ENCODE data around the gene ARID3B. TPM values are rescaled to one million over a fixed set of nuclear protein-coding genes. Genes with fewer than 3 reads are reported as not detected.
A peak's percentile ranks its signal among the peaks of the same experiment; 100 is the strongest.

ARID3B gene
- total RNA-seq, 1 donor: 2.6 TPM

DNA sequence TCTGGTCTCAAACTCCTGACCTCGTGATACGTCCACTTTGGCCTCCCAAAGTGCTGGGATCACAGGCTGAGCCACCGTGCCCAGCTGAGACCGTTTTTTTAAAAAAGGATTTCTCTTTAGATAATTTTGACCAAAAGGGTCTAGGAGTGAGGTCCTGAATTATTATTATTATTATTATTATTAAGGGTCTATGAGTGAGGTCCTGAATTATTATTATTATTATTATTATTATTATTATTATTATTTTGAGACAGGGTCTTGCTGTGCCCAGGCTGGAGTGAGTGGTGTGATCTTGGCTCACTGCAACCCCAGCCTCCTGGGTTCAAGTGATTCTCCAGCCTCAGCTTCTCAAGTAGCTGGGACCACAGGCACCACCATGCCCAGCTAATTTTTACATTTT is 20.6 kb upstream of the ARID3B start:
- no peak for DNase-seq (ENCODE audit: low read depth)
- no peak for TF ChIP-seq CTCF (IDR thresholded peaks at IDR 0.05; ENCODE audit: insufficient read depth, low read depth, low read length)

DNA sequence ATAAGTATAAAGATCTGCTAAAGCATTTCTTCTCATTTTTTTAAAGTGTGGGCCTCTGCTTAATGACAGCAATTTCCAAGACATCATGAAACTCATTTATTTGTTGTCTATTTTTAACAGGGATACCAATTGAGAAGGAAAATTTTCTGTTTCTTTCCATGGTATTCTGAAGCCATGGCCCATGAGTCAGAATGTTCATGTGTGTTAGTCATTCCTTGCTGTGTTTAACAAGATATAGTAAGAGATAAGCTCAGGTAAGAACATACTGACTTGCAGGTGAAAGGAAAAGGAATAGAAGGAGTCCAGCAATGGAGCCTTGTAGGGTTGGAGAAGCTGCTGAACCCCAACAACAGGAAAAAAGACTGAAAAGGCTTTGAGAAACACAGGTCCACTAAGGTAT is 17.0 kb upstream of the ARID3B start:
- no peak overlapping the region for H3K4me3 ChIP-seq (ENCODE audit: low read depth, low read length)
- no peak for TF ChIP-seq CTCF (IDR thresholded peaks at IDR 0.05; ENCODE audit: insufficient read depth, low read depth, low read length)
- no peak for DNase-seq (ENCODE audit: low read depth)

More for the DNA sequence above, 20.6 kb upstream of the ARID3B start:
- no peak overlapping the region for H3K4me3 ChIP-seq (ENCODE audit: low read depth, low read length)

DNA sequence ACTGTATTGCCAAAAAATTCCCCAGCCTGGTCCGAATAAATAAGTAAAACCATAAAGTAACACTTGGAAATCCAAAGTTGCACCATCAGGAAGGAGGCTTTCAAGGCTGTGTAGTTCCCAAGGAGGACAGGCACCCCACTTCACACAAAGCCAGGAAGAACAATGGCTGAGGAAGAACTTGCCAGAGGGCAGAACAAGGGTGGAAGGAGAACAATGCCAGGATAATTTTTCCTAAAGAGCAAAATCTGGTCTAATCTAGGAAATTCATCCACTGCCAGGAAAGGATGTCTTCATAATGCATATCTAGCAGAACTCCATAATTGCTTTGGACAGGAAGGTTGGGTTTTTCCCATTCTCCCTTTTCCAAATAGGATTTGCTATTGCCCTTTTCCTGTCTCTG is 15.7 kb upstream of the ARID3B start:
- no peak for TF ChIP-seq CTCF (IDR thresholded peaks at IDR 0.05; ENCODE audit: insufficient read depth, low read depth, low read length)
- H3K4me3 ChIP-seq (ENCODE audit: low read depth, low read length): no peak overlapping the region
- no peak for DNase-seq (ENCODE audit: low read depth)

DNA sequence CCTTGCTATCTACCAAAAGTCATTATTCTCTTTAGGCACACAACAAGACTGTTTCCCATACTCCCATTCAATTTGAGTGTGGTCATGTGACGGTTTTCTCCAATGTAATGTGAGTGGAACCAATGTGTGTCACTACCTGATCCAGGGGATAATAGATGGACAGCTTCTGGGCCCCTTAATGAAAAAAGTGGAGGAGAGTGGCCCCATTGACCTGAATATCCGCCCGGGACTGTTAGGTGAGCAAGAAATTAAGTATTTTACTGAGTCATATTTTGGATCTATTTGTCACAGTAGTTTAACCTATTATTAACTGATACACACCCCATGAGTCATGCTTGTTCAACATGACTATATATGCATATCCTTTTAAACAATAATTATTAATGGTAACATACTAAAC is 15.1 kb upstream of the ARID3B start:
- H3K4me3 ChIP-seq (ENCODE audit: low read depth, low read length): no peak overlapping the region
- TF ChIP-seq CTCF (IDR thresholded peaks at IDR 0.05; ENCODE audit: insufficient read depth, low read depth, low read length): no peak
- no peak for DNase-seq (ENCODE audit: low read depth)

DNA sequence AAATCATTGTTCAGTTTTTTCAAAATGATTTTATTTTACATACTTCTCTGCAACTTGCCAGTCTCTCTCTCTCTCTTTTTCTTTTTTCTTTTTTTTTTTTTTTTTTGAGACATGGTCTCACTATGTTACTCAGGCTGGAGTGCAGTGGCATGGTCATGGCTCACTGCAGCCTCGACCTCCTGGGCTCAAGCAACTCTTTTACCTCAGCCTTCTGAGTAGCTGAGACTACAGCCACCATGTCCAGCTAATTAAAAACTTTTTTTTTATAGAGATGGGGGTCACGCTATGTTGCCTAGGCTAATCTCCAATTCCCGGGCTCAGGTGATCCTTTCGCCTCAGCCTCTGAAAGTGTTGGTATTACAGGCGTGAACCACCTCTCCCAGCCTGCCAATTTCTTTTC is 12.1 kb upstream of the ARID3B start:
- TF ChIP-seq CTCF (IDR thresholded peaks at IDR 0.05; ENCODE audit: insufficient read depth, low read depth, low read length): no peak
- no peak overlapping the region for H3K4me3 ChIP-seq (ENCODE audit: low read depth, low read length)
- DNase-seq (ENCODE audit: low read depth): no peak

DNA sequence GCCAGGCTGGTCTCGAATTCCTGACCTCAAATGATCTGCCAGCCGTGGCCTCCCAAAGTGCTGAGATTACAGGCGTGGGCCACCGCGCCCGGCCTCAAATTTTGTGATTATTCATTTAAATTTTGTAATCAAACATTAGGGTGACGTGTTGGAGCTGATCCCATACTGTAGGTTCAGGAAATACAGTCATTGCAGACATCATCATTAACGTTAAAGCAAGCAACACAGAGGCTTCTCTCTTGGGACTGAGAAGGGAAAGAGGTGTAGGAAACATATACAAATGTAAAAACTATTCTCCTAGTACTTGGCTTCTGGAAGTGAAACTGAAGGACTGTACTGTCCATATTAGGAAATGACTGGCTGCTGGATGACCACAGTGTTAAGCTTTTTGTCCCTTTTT is 11.1 kb upstream of the ARID3B start:
- H3K4me3 ChIP-seq (ENCODE audit: low read depth, low read length): no peak overlapping the region
- peak; percentile 64 for DNase-seq (ENCODE audit: low read depth)
- TF ChIP-seq CTCF (IDR thresholded peaks at IDR 0.05; ENCODE audit: insufficient read depth, low read depth, low read length): no peak

GRCh38 chr15:74530771-74531143 is 10.3 kb upstream of the ARID3B start:
- DNase-seq (ENCODE audit: low read depth): no peak
- TF ChIP-seq CTCF (IDR thresholded peaks at IDR 0.05; ENCODE audit: insufficient read depth, low read depth, low read length): no peak
- H3K4me3 ChIP-seq (ENCODE audit: low read depth, low read length): no peak overlapping the region
